ENCODE measurements around the gene CCDC179.

CCDC179 gene

GRCh38 chr11:22860241-22860640 lies at the start of gene CCDC179:
Gene CCDC179 (minus strand): TSS chr11:22860474. CDS start chr11:22860421, 53 bp downstream.
- TF ChIP-seq POLR2A (IDR thresholded peaks at IDR 0.05; ENCODE audit: low read length) (no peak), GATA1 (IDR thresholded peaks at IDR 0.05; ENCODE audit: low read depth, low read length) (no peak)
- no peak for DNase-seq

- DNase-seq, result no peak
- TF ChIP-seq GATA1 (IDR thresholded peaks at IDR 0.05; ENCODE audit: low read depth, low read length), result no peak
- TF ChIP-seq POLR2A (IDR thresholded peaks at IDR 0.05; ENCODE audit: low read length), result no peak
Observed at GRCh38 chr11:22903782-22904181, 43.5 kb upstream of the CCDC179 start.

GRCh38 chr11:22901603-22902002 lies 41.3 kb upstream of the CCDC179 start:
- DNase-seq, result no peak
- no peak for TF ChIP-seq GATA1 (IDR thresholded peaks at IDR 0.05; ENCODE audit: low read depth, low read length)
- TF ChIP-seq POLR2A (IDR thresholded peaks at IDR 0.05; ENCODE audit: low read length), result no peak

GRCh38 chr11:22900764-22901486 lies 40.7 kb upstream of the CCDC179 start:
- no peak for TF ChIP-seq POLR2A (IDR thresholded peaks at IDR 0.05; ENCODE audit: low read length)
- TF ChIP-seq GATA1 (IDR thresholded peaks at IDR 0.05; ENCODE audit: low read depth, low read length), result no peak
- DNase-seq, result no peak

- DNase-seq, result no peak
- no peak for TF ChIP-seq POLR2A (IDR thresholded peaks at IDR 0.05; ENCODE audit: low read length)
- no peak for TF ChIP-seq GATA1 (IDR thresholded peaks at IDR 0.05; ENCODE audit: low read depth, low read length)
Observed at GRCh38 chr11:22898036-22898435, 37.8 kb upstream of the CCDC179 start.

- no peak for DNase-seq
- TF ChIP-seq GATA1 (IDR thresholded peaks at IDR 0.05; ENCODE audit: low read depth, low read length) (no peak), POLR2A (IDR thresholded peaks at IDR 0.05; ENCODE audit: low read length) (no peak)
Observed at GRCh38 chr11:22890227-22890626, 30.0 kb upstream of the CCDC179 start.

- no peak for DNase-seq
- no peak for TF ChIP-seq POLR2A (IDR thresholded peaks at IDR 0.05; ENCODE audit: low read length)
- no peak for TF ChIP-seq GATA1 (IDR thresholded peaks at IDR 0.05; ENCODE audit: low read depth, low read length)
Observed at GRCh38 chr11:22884217-22884616, 23.9 kb upstream of the CCDC179 start.

- TF ChIP-seq GATA1 (IDR thresholded peaks at IDR 0.05; ENCODE audit: low read depth, low read length), result no peak
- TF ChIP-seq POLR2A (IDR thresholded peaks at IDR 0.05; ENCODE audit: low read length), result no peak
- no peak for DNase-seq
Observed at GRCh38 chr11:22879630-22880029, 19.4 kb upstream of the CCDC179 start.

GRCh38 chr11:22878604-22879003 lies 18.3 kb upstream of the CCDC179 start:
- no peak for DNase-seq
- TF ChIP-seq POLR2A (IDR thresholded peaks at IDR 0.05; ENCODE audit: low read length) (no peak), GATA1 (IDR thresholded peaks at IDR 0.05; ENCODE audit: low read depth, low read length) (no peak)

- no peak for TF ChIP-seq POLR2A (IDR thresholded peaks at IDR 0.05; ENCODE audit: low read length)
- TF ChIP-seq GATA1 (IDR thresholded peaks at IDR 0.05; ENCODE audit: low read depth, low read length), result no peak
- DNase-seq, result no peak
Observed at GRCh38 chr11:22878039-22878438, 17.8 kb upstream of the CCDC179 start.

GRCh38 chr11:22875869-22876473 lies 15.7 kb upstream of the CCDC179 start:
- TF ChIP-seq GATA1 (IDR thresholded peaks at IDR 0.05; ENCODE audit: low read depth, low read length) (no peak), POLR2A (IDR thresholded peaks at IDR 0.05; ENCODE audit: low read length) (no peak)
- peak; percentile 74 to 80 for DNase-seq

GRCh38 chr11:22869325-22869724 lies 9.1 kb upstream of the CCDC179 start:
- DNase-seq, result no peak
- TF ChIP-seq GATA1 (IDR thresholded peaks at IDR 0.05; ENCODE audit: low read depth, low read length) (no peak), POLR2A (IDR thresholded peaks at IDR 0.05; ENCODE audit: low read length) (no peak)

GRCh38 chr11:22859756-22860155 lies 518 bp downstream of the CCDC179 start:
- DNase-seq, result no peak
- TF ChIP-seq GATA1 (IDR thresholded peaks at IDR 0.05; ENCODE audit: low read depth, low read length), result no peak
- TF ChIP-seq POLR2A (IDR thresholded peaks at IDR 0.05; ENCODE audit: low read length), result no peak

GRCh38 chr11:22851477-22851876 lies 8.8 kb downstream of the CCDC179 start:
- no peak for DNase-seq
- TF ChIP-seq GATA1 (IDR thresholded peaks at IDR 0.05; ENCODE audit: low read depth, low read length) (no peak), POLR2A (IDR thresholded peaks at IDR 0.05; ENCODE audit: low read length) (no peak)

GRCh38 chr11:22846726-22847125 lies 13.5 kb downstream of the CCDC179 start:
- no peak for DNase-seq

More at GRCh38 chr11:22846726-22847125, 13.5 kb downstream of the CCDC179 start:
- TF ChIP-seq GATA1 (IDR thresholded peaks at IDR 0.05; ENCODE audit: low read depth, low read length), result no peak
- TF ChIP-seq POLR2A (IDR thresholded peaks at IDR 0.05; ENCODE audit: low read length), result no peak
